ENCODE data around the gene ENTPD5. TPM values are rescaled to one million over a fixed set of nuclear protein-coding genes. Genes with fewer than 3 reads are reported as not detected.

The ENTPD5 gene
- total RNA-seq, 2 donors from 2014 or later = 15.6 to 16.5 TPM

- WGBS, 2 experiments (ENCODE audit: insufficient coverage in 1 of 2, insufficient read length in 1 of 2) = 39 to 43% methylated on average over 6 of the region's 8 CpGs
- Mint-ChIP-seq H3K27ac (peak overlapping the region; percentile 96), H3K4me1 (peaks cover 3% of the 10 kb centered on the region), H3K9me3 (no peaks in the 10 kb centered on the region), H3K36me3 (ENCODE audit: low read depth) (peaks cover 5% of the 10 kb centered on the region), H3K4me3 (peak overlapping the region; percentile 91), H3K27me3 (ENCODE audit: insufficient read depth) (no peaks in the 10 kb centered on the region)
- Histone ChIP-seq H3K36me3 (ENCODE audit: control insufficient read depth, insufficient read depth, low read length) (peaks cover 7% of the 10 kb centered on the region), H3K9ac (ENCODE audit: extremely low read depth, low read length, poor library complexity, severe bottlenecking) (peak overlapping the region; percentile 59), H3K27ac (ENCODE audit: low read depth, low read length) (no peak overlapping the region), H3K9me3 (ENCODE audit: control insufficient read depth, low read length) (no peaks in the 10 kb centered on the region), H3K4me1 (ENCODE audit: control insufficient read depth, insufficient read depth, low read length) (no peaks in the 10 kb centered on the region), H3K27me3 (ENCODE audit: control insufficient read depth, insufficient read depth, low read length, poor library complexity, severe bottlenecking) (no peaks in the 10 kb centered on the region), H3K4me3 (ENCODE audit: low read length) (peak overlapping the region; percentile 83)
- no peak for DNase-seq
- TF ChIP-seq, protein P1, sequence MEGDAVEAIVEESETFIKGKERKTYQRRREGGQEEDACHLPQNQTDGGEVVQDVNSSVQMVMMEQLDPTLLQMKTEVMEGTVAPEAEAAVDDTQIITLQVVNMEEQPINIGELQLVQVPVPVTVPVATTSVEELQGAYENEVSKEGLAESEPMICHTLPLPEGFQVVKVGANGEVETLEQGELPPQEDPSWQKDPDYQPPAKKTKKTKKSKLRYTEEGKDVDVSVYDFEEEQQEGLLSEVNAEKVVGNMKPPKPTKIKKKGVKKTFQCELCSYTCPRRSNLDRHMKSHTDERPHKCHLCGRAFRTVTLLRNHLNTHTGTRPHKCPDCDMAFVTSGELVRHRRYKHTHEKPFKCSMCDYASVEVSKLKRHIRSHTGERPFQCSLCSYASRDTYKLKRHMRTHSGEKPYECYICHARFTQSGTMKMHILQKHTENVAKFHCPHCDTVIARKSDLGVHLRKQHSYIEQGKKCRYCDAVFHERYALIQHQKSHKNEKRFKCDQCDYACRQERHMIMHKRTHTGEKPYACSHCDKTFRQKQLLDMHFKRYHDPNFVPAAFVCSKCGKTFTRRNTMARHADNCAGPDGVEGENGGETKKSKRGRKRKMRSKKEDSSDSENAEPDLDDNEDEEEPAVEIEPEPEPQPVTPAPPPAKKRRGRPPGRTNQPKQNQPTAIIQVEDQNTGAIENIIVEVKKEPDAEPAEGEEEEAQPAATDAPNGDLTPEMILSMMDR (conservative IDR thresholded peaks at IDR 0.05) = no peak
Measured at GRCh38 chr14:74018174-74018585, 908 bp downstream of the ENTPD5 start.

GRCh38 chr14:74015963-74016362 is 3.1 kb downstream of the ENTPD5 start:
- no peak overlapping the region for H3K4me3 ChIP-seq (ENCODE audit: low read length)
- no peaks in the 10 kb centered on the region for H3K4me1 ChIP-seq (ENCODE audit: control insufficient read depth, insufficient read depth, low read length)
- no peaks in the 10 kb centered on the region for H3K9me3 ChIP-seq (ENCODE audit: control insufficient read depth, low read length)
- Mint-ChIP-seq H3K9me3 (no peaks in the 10 kb centered on the region), H3K27me3 (ENCODE audit: insufficient read depth) (no peaks in the 10 kb centered on the region), H3K4me3 (no peak overlapping the region), H3K27ac (no peak overlapping the region), H3K4me1 (peaks cover 3% of the 10 kb centered on the region), H3K36me3 (ENCODE audit: low read depth) (peaks cover 9% of the 10 kb centered on the region)
- peaks cover 12% of the 10 kb centered on the region for H3K36me3 ChIP-seq (ENCODE audit: control insufficient read depth, insufficient read depth, low read length)
- H3K27ac ChIP-seq (ENCODE audit: low read depth, low read length) = no peak overlapping the region
- H3K9ac ChIP-seq (ENCODE audit: extremely low read depth, low read length, poor library complexity, severe bottlenecking) = no peak overlapping the region
- DNase-seq = no peak
- H3K27me3 ChIP-seq (ENCODE audit: control insufficient read depth, insufficient read depth, low read length, poor library complexity, severe bottlenecking) = no peaks in the 10 kb centered on the region
- TF ChIP-seq, protein P1 (conservative IDR thresholded peaks at IDR 0.05) = no peak

DNA sequence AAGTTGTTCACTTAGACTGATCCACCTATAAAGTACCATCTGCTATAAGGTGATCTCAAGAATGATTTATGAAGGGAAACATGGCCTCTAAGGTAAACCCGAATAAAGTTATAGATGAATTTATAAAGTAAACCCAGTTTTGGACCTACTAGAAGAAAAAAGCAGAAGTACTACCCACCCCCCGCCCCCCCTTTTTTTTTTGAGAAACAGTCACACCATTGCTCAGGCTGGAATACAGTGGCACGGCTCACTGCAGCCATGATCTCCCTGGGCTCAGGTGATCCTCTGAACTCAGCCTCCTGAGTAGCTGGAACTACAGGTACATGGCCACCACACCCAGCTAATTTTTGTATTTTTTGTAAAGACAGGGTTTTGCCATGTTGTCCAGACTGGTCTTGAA is 3.9 kb downstream of the ENTPD5 start:
- no peak overlapping the region for H3K27ac ChIP-seq (ENCODE audit: low read depth, low read length)
- no peaks in the 10 kb centered on the region for H3K9me3 Mint-ChIP-seq
- no peak overlapping the region for H3K27ac Mint-ChIP-seq
- H3K36me3 ChIP-seq (ENCODE audit: control insufficient read depth, insufficient read depth, low read length) = peaks cover 16% of the 10 kb centered on the region
- TF ChIP-seq, protein P1 (conservative IDR thresholded peaks at IDR 0.05) = no peak
- no peak overlapping the region for H3K4me3 Mint-ChIP-seq
- no peaks in the 10 kb centered on the region for H3K9me3 ChIP-seq (ENCODE audit: control insufficient read depth, low read length)
- H3K27me3 Mint-ChIP-seq (ENCODE audit: insufficient read depth) = no peaks in the 10 kb centered on the region
- no peaks in the 10 kb centered on the region for H3K4me1 ChIP-seq (ENCODE audit: control insufficient read depth, insufficient read depth, low read length)
- WGBS, 2 experiments (ENCODE audit: insufficient coverage in 1 of 2, insufficient read length in 1 of 2) = 98 to 100% methylated on average over 1 to 2 of the region's 3 CpGs
- no peak overlapping the region for H3K4me3 ChIP-seq (ENCODE audit: low read length)
- no peaks in the 10 kb centered on the region for H3K27me3 ChIP-seq (ENCODE audit: control insufficient read depth, insufficient read depth, low read length, poor library complexity, severe bottlenecking)
- peaks cover 11% of the 10 kb centered on the region for H3K36me3 Mint-ChIP-seq (ENCODE audit: low read depth)
- peaks cover 3% of the 10 kb centered on the region for H3K4me1 Mint-ChIP-seq
- no peak overlapping the region for H3K9ac ChIP-seq (ENCODE audit: extremely low read depth, low read length, poor library complexity, severe bottlenecking)
- DNase-seq = no peak

Measured in endodermal cell (in vitro differentiated cells).